Activated naive CD8-positive, alpha-beta T cell (primary cell): ENCODE data around the gene CCBE1.

Experiments used
- H3K27ac Mint-ChIP-seq: one replicate; pipeline ENCODE4 v1.8.0; 2021; ENCODE audit warnings: mixed read lengths
- H3K27me3 Mint-ChIP-seq: one replicate; pipeline ENCODE4 v1.8.0; 2021; ENCODE audit warnings: mixed read lengths
- H3K36me3 Mint-ChIP-seq: one replicate; pipeline ENCODE4 v1.8.0; 2021; ENCODE audit warnings: mixed read lengths
- H3K4me1 Mint-ChIP-seq: one replicate; pipeline ENCODE4 v1.8.0; 2021; ENCODE audit warnings: low read depth, mixed read lengths
- H3K4me3 Mint-ChIP-seq: one replicate; pipeline ENCODE4 v1.8.0; 2021; ENCODE audit warnings: mild to moderate bottlenecking, mixed read lengths
- H3K9me3 Mint-ChIP-seq: one replicate; pipeline ENCODE4 v1.8.0; 2021; ENCODE audit warnings: low read depth, mixed read lengths

Gene CCBE1

DNA sequence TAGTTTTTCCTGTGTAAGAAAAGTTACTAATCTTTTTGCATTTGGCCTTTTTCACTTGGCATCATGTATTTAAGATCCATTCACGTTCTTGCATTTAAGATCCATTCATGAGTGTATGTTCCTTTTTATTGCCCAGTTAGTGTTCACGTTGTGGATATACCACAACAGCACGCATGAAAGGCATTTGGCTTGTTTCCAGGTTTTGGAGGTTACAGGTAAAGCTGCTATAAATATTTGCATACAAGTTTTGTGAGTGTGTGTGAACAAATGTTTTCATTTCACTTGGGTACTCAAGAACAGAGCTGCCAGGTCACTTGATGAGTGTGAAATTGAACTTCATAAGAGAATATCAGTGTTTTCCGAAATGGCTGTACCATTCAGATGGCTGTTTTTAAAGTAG, 121.2 kb downstream of the CCBE1 start:
- H3K4me3 Mint-ChIP-seq: no peak overlapping the region
- no peaks in the 10 kb centered on the region for H3K36me3 Mint-ChIP-seq

GRCh38 chr18:59573962-59574361, 123.3 kb downstream of the CCBE1 start:
- no peaks in the 10 kb centered on the region for H3K9me3 Mint-ChIP-seq
- no peaks in the 10 kb centered on the region for H3K4me1 Mint-ChIP-seq
- H3K27ac Mint-ChIP-seq: no peak overlapping the region
- H3K36me3 Mint-ChIP-seq: no peaks in the 10 kb centered on the region
- H3K27me3 Mint-ChIP-seq: peaks cover 5% of the 10 kb centered on the region
- no peak overlapping the region for H3K4me3 Mint-ChIP-seq

More for the DNA sequence above, 121.2 kb downstream of the CCBE1 start:
- Mint-ChIP-seq H3K4me1 (no peaks in the 10 kb centered on the region), H3K9me3 (no peaks in the 10 kb centered on the region), H3K27me3 (peaks cover 3% of the 10 kb centered on the region), H3K27ac (no peak overlapping the region)

- no peaks in the 10 kb centered on the region for H3K9me3 Mint-ChIP-seq
- H3K36me3 Mint-ChIP-seq: no peaks in the 10 kb centered on the region
- H3K4me1 Mint-ChIP-seq: no peaks in the 10 kb centered on the region
- peaks cover 5% of the 10 kb centered on the region for H3K27me3 Mint-ChIP-seq
- H3K4me3 Mint-ChIP-seq: no peak overlapping the region
- H3K27ac Mint-ChIP-seq: no peak overlapping the region
Measured at GRCh38 chr18:59571902-59572301, 125.3 kb downstream of the CCBE1 start.

DNA sequence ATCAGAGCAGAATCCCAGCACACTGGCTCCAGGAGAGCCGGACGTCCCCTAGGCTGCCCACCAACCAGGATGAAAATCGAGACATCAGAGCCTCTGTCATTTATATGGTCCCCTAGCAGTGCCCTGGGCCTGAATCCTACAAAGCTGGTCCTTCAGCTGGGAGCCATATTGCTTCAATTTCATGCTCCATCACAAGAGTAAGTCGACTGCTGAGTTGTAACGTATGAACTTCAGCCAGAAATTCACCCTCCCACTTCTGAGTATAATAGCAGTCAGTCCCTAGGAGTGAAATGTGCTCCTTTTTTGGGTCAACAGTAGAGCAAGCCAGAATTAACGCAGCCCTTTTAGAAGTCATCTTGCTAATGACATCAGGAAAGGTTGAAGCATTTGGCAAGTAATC, 126.4 kb downstream of the CCBE1 start:
- Mint-ChIP-seq H3K27ac (no peak overlapping the region), H3K4me1 (no peaks in the 10 kb centered on the region), H3K9me3 (no peaks in the 10 kb centered on the region), H3K4me3 (no peak overlapping the region), H3K36me3 (no peaks in the 10 kb centered on the region), H3K27me3 (peaks cover 5% of the 10 kb centered on the region)

- no peaks in the 10 kb centered on the region for H3K9me3 Mint-ChIP-seq
- no peak overlapping the region for H3K4me3 Mint-ChIP-seq
- H3K27ac Mint-ChIP-seq: no peak overlapping the region
- peaks cover 5% of the 10 kb centered on the region for H3K27me3 Mint-ChIP-seq
- H3K4me1 Mint-ChIP-seq: no peaks in the 10 kb centered on the region
- no peaks in the 10 kb centered on the region for H3K36me3 Mint-ChIP-seq
Measured at GRCh38 chr18:59570101-59570775, 127.0 kb downstream of the CCBE1 start.

DNA sequence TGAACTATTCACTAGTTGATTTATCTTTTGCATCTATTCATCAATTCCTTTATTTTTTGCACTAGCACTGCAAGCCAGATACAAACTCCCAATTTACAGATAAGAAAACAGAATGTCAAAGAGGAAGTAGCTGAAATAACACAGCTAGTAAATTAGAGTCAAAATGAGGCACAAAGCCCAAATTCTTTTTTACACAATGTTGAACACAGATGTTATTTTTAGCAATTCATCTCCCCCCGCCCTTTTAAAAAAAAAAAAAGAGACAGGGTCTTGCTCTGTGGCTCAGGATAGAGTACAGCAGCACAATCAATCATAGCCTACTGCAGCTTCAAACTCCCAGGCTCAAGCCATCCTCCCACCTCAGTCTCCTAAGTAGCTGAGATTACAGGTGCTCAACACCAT, 127.8 kb downstream of the CCBE1 start:
- Mint-ChIP-seq H3K4me1 (no peaks in the 10 kb centered on the region), H3K4me3 (no peak overlapping the region), H3K9me3 (no peaks in the 10 kb centered on the region), H3K27ac (no peak overlapping the region), H3K36me3 (no peaks in the 10 kb centered on the region), H3K27me3 (peaks cover 5% of the 10 kb centered on the region)

DNA sequence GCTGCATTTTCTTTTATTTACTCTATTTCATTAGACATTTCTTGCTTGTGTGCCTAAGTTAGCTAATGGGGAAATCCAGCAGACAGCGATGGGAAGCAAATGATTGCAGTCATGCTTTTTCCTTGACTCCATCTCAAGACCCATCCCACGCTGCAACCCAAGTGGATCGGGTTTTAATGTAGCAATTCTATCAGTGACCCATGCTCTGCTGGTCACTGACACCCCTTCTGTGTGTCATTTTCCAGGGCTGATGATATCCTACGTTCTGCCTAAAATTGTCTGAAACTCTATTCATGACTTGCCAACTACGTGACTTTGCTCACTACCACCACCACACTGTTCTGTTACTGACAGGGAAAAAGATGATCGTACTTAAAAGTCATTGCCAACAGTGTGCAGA, 129.8 kb downstream of the CCBE1 start:
- Mint-ChIP-seq H3K9me3 (no peaks in the 10 kb centered on the region), H3K4me3 (no peak overlapping the region), H3K27me3 (peaks cover 3% of the 10 kb centered on the region), H3K27ac (no peak overlapping the region), H3K4me1 (no peaks in the 10 kb centered on the region), H3K36me3 (no peaks in the 10 kb centered on the region)

DNA sequence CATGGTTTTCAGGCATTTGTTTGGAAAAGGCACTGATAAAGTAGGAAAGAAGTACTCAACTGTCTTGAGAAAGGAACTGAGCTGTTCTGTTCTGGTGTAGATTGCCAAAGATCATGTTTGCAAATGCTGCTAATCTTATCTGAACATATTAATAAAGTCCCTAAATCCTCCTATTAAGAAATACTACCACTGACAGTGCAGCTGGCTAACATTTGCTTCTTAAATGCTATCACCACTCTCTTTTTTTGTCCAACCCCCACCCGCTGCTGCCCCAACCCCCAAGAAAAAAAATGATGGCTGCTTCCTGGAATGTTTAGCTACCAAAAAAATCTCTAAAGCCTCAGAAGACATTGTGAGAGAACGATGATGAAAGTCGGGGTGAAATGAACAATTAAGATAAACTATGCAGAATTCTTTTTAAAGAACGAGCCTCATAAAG, 130.7 kb downstream of the CCBE1 start:
- Mint-ChIP-seq H3K9me3 (no peaks in the 10 kb centered on the region), H3K27me3 (peaks cover 3% of the 10 kb centered on the region), H3K36me3 (no peaks in the 10 kb centered on the region), H3K27ac (no peak overlapping the region), H3K4me1 (no peaks in the 10 kb centered on the region), H3K4me3 (no peak overlapping the region)

- Mint-ChIP-seq H3K27ac (no peak overlapping the region), H3K27me3 (peaks cover 3% of the 10 kb centered on the region), H3K4me1 (no peaks in the 10 kb centered on the region), H3K4me3 (no peak overlapping the region), H3K9me3 (no peaks in the 10 kb centered on the region), H3K36me3 (no peaks in the 10 kb centered on the region)
Measured at GRCh38 chr18:59565957-59566356, 131.3 kb downstream of the CCBE1 start.

GRCh38 chr18:59564561-59564960, 132.7 kb downstream of the CCBE1 start:
- no peak overlapping the region for H3K4me3 Mint-ChIP-seq
- H3K9me3 Mint-ChIP-seq: no peaks in the 10 kb centered on the region
- no peak overlapping the region for H3K27ac Mint-ChIP-seq
- H3K4me1 Mint-ChIP-seq: no peaks in the 10 kb centered on the region
- H3K36me3 Mint-ChIP-seq: no peaks in the 10 kb centered on the region
- no peaks in the 10 kb centered on the region for H3K27me3 Mint-ChIP-seq

DNA sequence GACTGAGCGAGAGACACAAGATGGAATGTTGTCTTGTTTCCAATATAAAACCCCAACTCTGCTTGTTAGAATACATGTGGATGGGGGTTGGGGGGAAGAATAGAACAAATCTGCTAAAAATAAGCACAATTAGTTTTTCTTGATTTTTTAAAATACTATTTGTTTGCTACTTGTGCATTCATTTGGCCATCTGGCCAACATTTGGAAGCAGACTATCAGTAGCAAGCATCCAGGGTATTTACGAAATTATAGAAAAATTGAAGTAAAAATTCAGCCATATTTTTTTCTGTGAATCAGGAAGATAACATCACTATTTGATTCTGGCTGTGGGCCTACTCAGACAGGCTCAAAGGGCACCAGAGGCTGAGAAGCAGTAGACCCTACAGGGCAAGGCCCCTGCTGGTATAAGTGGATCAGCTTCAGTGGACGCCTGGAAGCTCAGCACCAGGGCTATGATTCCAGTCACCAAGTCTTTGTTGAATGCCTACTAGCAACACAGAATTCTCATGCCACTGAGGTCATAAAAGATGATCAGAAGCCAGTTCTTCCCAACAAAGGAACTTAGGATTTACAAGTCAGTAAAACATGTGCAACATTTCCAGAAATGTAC, 133.9 kb downstream of the CCBE1 start:
- no peaks in the 10 kb centered on the region for H3K36me3 Mint-ChIP-seq
- no peak overlapping the region for H3K27ac Mint-ChIP-seq
- H3K4me3 Mint-ChIP-seq: no peak overlapping the region
- H3K4me1 Mint-ChIP-seq: no peaks in the 10 kb centered on the region
- no peaks in the 10 kb centered on the region for H3K27me3 Mint-ChIP-seq
- no peaks in the 10 kb centered on the region for H3K9me3 Mint-ChIP-seq

DNA sequence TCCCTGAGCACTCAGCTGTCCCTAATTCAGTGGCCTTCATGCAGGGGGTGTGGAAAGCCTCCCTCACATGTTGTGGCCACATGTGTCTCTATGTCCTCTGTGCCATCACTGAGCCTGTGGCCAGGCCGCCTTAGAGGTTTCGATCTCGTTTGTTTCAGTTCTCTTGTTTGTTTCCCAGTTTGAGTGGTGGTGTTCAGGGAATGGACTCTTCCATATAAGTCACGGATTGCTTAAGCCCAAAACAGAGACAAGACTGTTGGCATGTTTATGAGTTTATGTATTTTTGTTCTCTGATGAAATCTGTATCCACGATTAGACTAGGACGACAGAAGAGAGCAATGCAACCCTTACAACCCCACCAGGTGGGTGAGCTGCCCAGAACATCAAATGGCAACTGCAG, 134.5 kb downstream of the CCBE1 start:
- Mint-ChIP-seq H3K27ac (no peak overlapping the region), H3K4me1 (no peaks in the 10 kb centered on the region), H3K27me3 (peaks cover 1% of the 10 kb centered on the region), H3K36me3 (no peaks in the 10 kb centered on the region), H3K9me3 (peaks cover 2% of the 10 kb centered on the region), H3K4me3 (no peak overlapping the region)

DNA sequence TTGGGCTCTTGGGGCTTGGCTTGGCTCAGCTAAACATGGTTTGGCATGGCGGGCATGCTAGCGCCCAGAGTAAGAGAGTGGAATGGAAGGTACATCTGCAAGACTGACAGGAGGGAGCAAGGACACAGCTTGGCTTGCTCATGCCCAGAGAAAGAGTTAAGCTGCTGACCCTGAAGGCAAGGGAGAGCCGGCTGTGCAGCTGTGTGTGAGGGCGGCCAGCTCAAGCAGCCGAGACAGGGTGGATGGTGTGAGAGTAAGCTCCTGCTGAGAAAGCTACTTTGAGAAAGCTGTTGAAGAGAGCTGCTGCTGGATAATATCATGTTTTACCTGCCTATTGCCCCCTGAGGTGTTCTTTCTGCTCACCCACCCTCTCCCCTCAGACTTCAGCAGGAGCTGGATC, 135.6 kb downstream of the CCBE1 start:
- Mint-ChIP-seq H3K27ac (no peak overlapping the region), H3K9me3 (peaks cover 3% of the 10 kb centered on the region), H3K4me3 (no peak overlapping the region), H3K36me3 (no peaks in the 10 kb centered on the region), H3K27me3 (peaks cover 2% of the 10 kb centered on the region), H3K4me1 (no peaks in the 10 kb centered on the region)

DNA sequence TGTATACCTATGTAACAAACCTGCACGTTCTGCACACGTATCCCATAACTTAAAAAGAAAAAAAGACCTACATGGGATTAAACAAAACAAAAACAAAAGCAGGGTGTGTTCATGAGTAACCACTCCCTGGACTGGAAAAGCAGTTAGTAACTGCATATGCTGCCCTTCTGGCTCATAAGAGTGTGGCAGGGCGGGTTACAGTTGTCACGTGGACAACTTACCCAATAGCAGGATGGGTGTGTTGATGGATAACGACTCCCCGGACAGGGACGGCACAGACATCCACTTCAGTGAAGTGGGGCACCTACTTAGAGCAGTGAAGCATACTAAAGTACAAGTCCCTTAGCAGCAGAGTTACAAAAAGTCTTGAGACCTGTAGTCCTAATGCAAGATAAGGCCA, 136.7 kb downstream of the CCBE1 start:
- Mint-ChIP-seq H3K27ac (no peak overlapping the region), H3K4me1 (no peaks in the 10 kb centered on the region), H3K4me3 (no peak overlapping the region), H3K9me3 (peaks cover 3% of the 10 kb centered on the region), H3K27me3 (peaks cover 6% of the 10 kb centered on the region), H3K36me3 (no peaks in the 10 kb centered on the region)

DNA sequence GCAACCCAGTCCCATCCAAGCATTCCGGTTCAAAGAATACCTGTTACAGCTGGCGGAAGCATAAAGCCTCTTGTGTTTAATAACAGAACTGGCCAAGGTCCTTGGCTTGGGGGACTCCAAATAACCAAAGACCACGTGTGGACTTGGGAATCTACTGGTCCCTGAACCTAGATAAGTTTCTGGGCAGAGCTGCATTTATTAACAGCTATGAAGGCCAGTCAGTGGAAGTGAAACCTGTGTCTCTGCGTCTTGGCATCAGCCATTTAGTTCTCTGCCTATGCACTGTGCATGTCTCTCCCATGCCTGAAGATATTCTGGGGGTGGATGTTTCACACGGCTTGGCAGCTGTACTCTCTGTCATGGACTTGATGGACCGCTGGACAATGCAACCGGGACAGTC, 137.7 kb downstream of the CCBE1 start:
- Mint-ChIP-seq H3K36me3 (no peaks in the 10 kb centered on the region), H3K9me3 (peaks cover 3% of the 10 kb centered on the region), H3K27ac (no peak overlapping the region), H3K27me3 (peaks cover 6% of the 10 kb centered on the region), H3K4me3 (no peak overlapping the region), H3K4me1 (no peaks in the 10 kb centered on the region)
